ENCODE measurements around the gene SFI1. TPM values are rescaled to one million over a fixed set of nuclear protein-coding genes. Genes with fewer than 3 reads are reported as not detected.

SFI1 gene
- total RNA-seq, 1 donor from 2014 or later = 24.8 TPM

GRCh38 chr22:31488988-31489617 lies 7.2 kb upstream of the SFI1 start:
- Mint-ChIP-seq H3K4me3 (ENCODE audit: unreplicated experiment) (peak overlapping the region; percentile 86), H3K27ac (ENCODE audit: unreplicated experiment) (no peak overlapping the region), H3K36me3 (ENCODE audit: low read depth, unreplicated experiment) (peaks cover 6% of the 10 kb centered on the region), H3K9me3 (ENCODE audit: unreplicated experiment) (no peaks in the 10 kb centered on the region), H3K4me1 (ENCODE audit: unreplicated experiment) (peaks cover 14% of the 10 kb centered on the region), H3K27me3 (ENCODE audit: unreplicated experiment) (peaks cover 1% of the 10 kb centered on the region)
- no peak for TF ChIP-seq CTCF (IDR thresholded peaks at IDR 0.05; ENCODE audit: unreplicated experiment)
- peak; percentile 65 for DNase-seq (ENCODE audit: low spot score)

GRCh38 chr22:31489632-31490495 lies 6.5 kb upstream of the SFI1 start, which contains the start of gene EIF4ENIF1:
Gene EIF4ENIF1 (minus strand): TSS chr22:31489842. CDS start chr22:31488718, 1,124 bp downstream.
- TF ChIP-seq CTCF (IDR thresholded peaks at IDR 0.05; ENCODE audit: unreplicated experiment) = no peak
- H3K4me1 Mint-ChIP-seq (ENCODE audit: unreplicated experiment) = peaks cover 14% of the 10 kb centered on the region
- H3K9me3 Mint-ChIP-seq (ENCODE audit: unreplicated experiment) = no peaks in the 10 kb centered on the region
- DNase-seq (ENCODE audit: low spot score) = peak; percentile 82
- peaks cover 4% of the 10 kb centered on the region for H3K36me3 Mint-ChIP-seq (ENCODE audit: low read depth, unreplicated experiment)
- H3K4me3 Mint-ChIP-seq (ENCODE audit: unreplicated experiment) = peak within 1 kb of the TSS; percentile 98
- H3K27ac Mint-ChIP-seq (ENCODE audit: unreplicated experiment) = peak within 1 kb of the TSS; percentile 96
- H3K27me3 Mint-ChIP-seq (ENCODE audit: unreplicated experiment) = peaks cover 1% of the 10 kb centered on the region

GRCh38 chr22:31490496-31490925 lies 5.8 kb upstream of the SFI1 start:
- peak overlapping the region; percentile 96 for H3K27ac Mint-ChIP-seq (ENCODE audit: unreplicated experiment)
- peak; percentile 49 for DNase-seq (ENCODE audit: low spot score)
- H3K27me3 Mint-ChIP-seq (ENCODE audit: unreplicated experiment) = peaks cover 1% of the 10 kb centered on the region
- peak overlapping the region; percentile 98 for H3K4me3 Mint-ChIP-seq (ENCODE audit: unreplicated experiment)
- H3K4me1 Mint-ChIP-seq (ENCODE audit: unreplicated experiment) = peaks cover 14% of the 10 kb centered on the region
- H3K9me3 Mint-ChIP-seq (ENCODE audit: unreplicated experiment) = no peaks in the 10 kb centered on the region
- TF ChIP-seq CTCF (IDR thresholded peaks at IDR 0.05; ENCODE audit: unreplicated experiment) = no peak
- H3K36me3 Mint-ChIP-seq (ENCODE audit: low read depth, unreplicated experiment) = no peaks in the 10 kb centered on the region

GRCh38 chr22:31491218-31491962 lies 4.9 kb upstream of the SFI1 start:
- no peak for TF ChIP-seq CTCF (IDR thresholded peaks at IDR 0.05; ENCODE audit: unreplicated experiment)
- H3K27ac Mint-ChIP-seq (ENCODE audit: unreplicated experiment) = no peak overlapping the region
- H3K4me3 Mint-ChIP-seq (ENCODE audit: unreplicated experiment) = no peak overlapping the region
- H3K9me3 Mint-ChIP-seq (ENCODE audit: unreplicated experiment) = no peaks in the 10 kb centered on the region
- H3K36me3 Mint-ChIP-seq (ENCODE audit: low read depth, unreplicated experiment) = no peaks in the 10 kb centered on the region
- DNase-seq (ENCODE audit: low spot score) = no peak
- H3K27me3 Mint-ChIP-seq (ENCODE audit: unreplicated experiment) = peaks cover 1% of the 10 kb centered on the region
- H3K4me1 Mint-ChIP-seq (ENCODE audit: unreplicated experiment) = peaks cover 14% of the 10 kb centered on the region
